ENCODE data around the gene ISYNA1. TPM values are rescaled to one million over a fixed set of nuclear protein-coding genes. Genes with fewer than 3 reads are reported as not detected.

The ISYNA1 gene
- total and polyA plus RNA-seq, 2 of the 13 experiments (the other 11 are each of a cell fraction or from before 2014, with no cell fraction given): 29.6 to 48.5 TPM

GRCh38 chr19:18467978-18468377 is 30.0 kb upstream of the ISYNA1 start:
- Histone ChIP-seq H3K4me1 (ENCODE audit: insufficient read depth, low read length) (peaks cover 66% of the 10 kb centered on the region), H3K9me3 (ENCODE audit: low read length) (no peaks in the 10 kb centered on the region), H2AFZ (ENCODE audit: low read length) (no peak overlapping the region), H3K4me3 (replicated peaks in 1 of 3; ENCODE audit: insufficient read depth in 1 of 3, low read depth in 2 of 3, low read length in 3 of 3) (no peak overlapping the region), H3K36me3 (replicated peaks in 1 of 2; ENCODE audit: control insufficient read depth in 1 of 2, insufficient read depth in 2 of 2, low read length in 2 of 2) (peaks cover 6 to 18% of the 10 kb centered on the region in 2 experiments; a peak in 4 of 5 replicates), H3K27me3 (ENCODE audit: control insufficient read depth in 1 of 2, insufficient read depth in 2 of 2, low read length in 2 of 2) (no peaks in the 10 kb centered on the region), H3K4me2 (ENCODE audit: low read depth, low read length) (no peak overlapping the region), H4K20me1 (ENCODE audit: insufficient read depth, low read length) (peaks cover 27% of the 10 kb centered on the region; the same call in 1 of the 2 replicates), H3K79me2 (ENCODE audit: insufficient read depth, low read length) (peaks cover 16% of the 10 kb centered on the region), H3K9ac (ENCODE audit: insufficient read depth, low read depth, low read length) (no peak overlapping the region), H3K27ac (ENCODE audit: extremely low read length, insufficient read depth, low read length) (no peak overlapping the region)
- 99% methylated on average over 3 of the region's 3 CpGs for WGBS (ENCODE audit: low lambda C conversion rate)
- intact Hi-C loops (cut with micrococcal nuclease; ENCODE audit: unreplicated experiment) (loop anchor here (2.0 to 5.0 kb wide), 3 partner anchors 39 to 209 kb away; partner anchors contain the start of gene REX1BD), in situ Hi-C loops (cut with HindIII; ENCODE audit: extremely low pct_ligation_motif_present, low pct_unique_long_range_greater_than_20kb) (no loop called here)
- no TSS peak for BruUV-seq (replicated peaks)
- TF ChIP-seq ZBTB40 (IDR thresholded peaks at IDR 0.05) (no peak), ZBTB40 (CRISPR knock-in tag; IDR thresholded peaks at IDR 0.05) (peak; percentile 7; the same call in 1 of the 2 replicates), NFRKB (IDR thresholded peaks at IDR 0.05) (no peak)
- no peak for ATAC-seq
- CTCF ChIA-PET (ENCODE audit: low intra/inter-chr PET ratio, low total read pairs): no interaction called here
- no peak for FAIRE-seq
- DNase-seq (ENCODE audit: low spot score): no peak
- POLR2A ChIA-PET: interaction anchor here (1.2 to 2.2 kb wide), 2 partner anchors 15 to 104 kb away, joined by 3 to 9 read pairs; partner anchors contain the start of gene UBA52
